Loucy (cell line): Measurements from ENCODE around the gene CDH15.

ENCODE experiments used
- H2AFZ ChIP-seq: fragments of 200-600 bp; sonication (generic); 2 replicates; pipeline ENCODE4 v1.6.0; 2016; ENCODE audit warnings: antibody characterized with exemption, mild to moderate bottlenecking, low read length, moderate library complexity
- H3F3A ChIP-seq: fragments of 200-600 bp; 2 replicates; pipeline ENCODE4 v1.6.0; 2016; ENCODE audit warnings: antibody characterized with exemption, low read depth, mild to moderate bottlenecking
- H3K27me3 ChIP-seq: fragments of 200-600 bp; sonication (generic); 2 replicates; pipeline ENCODE4 v1.6.1; 2014; ENCODE audit warnings: low read length, mild to moderate bottlenecking; ENCODE audit not compliant: insufficient read depth, poor library complexity, severe bottlenecking
- H3K36me3 ChIP-seq: fragments of 200-600 bp; sonication (generic); 2 replicates; pipeline ENCODE4 v1.6.1; 2016; ENCODE audit warnings: low read length; ENCODE audit not compliant: insufficient read depth
- H3K4me1 ChIP-seq: fragments of 200-600 bp; sonication (generic); 2 replicates; pipeline ENCODE4 v1.5.1; 2014; ENCODE audit warnings: low read length, mild to moderate bottlenecking; ENCODE audit not compliant: insufficient read depth, poor library complexity, severe bottlenecking
- H3K4me2 ChIP-seq: fragments of 200-600 bp; sonication (generic); 2 replicates; pipeline ENCODE4 v1.6.0; 2014; ENCODE audit warnings: antibody characterized with exemption, low read length, low read depth, mild to moderate bottlenecking; ENCODE audit not compliant: poor library complexity, severe bottlenecking
- H3K4me3 ChIP-seq: fragments of 200-600 bp; sonication (generic); 2 replicates; pipeline ENCODE4 v1.5.1; 2014; ENCODE audit warnings: low read length, mild to moderate bottlenecking, mixed read lengths; ENCODE audit not compliant: poor library complexity, severe bottlenecking
- H3K79me2 ChIP-seq: fragments of 200-600 bp; sonication (generic); 2 replicates; pipeline ENCODE4 v1.6.1; 2014; ENCODE audit warnings: low read length; ENCODE audit not compliant: insufficient read depth
- H3K9ac ChIP-seq: fragments of 200-600 bp; sonication (generic); 2 replicates; pipeline ENCODE4 v1.6.0; 2014; ENCODE audit warnings: mild to moderate bottlenecking, low read depth, low read length, moderate library complexity; ENCODE audit not compliant: poor library complexity, severe bottlenecking
- H3K9me2 ChIP-seq: fragments of 200-600 bp; sonication (generic); replicated peaks from 2 replicates; pipeline ENCODE4 v1.6.1; 2016; ENCODE audit warnings: low read depth, low read length, mixed read lengths
- H3K9me3 ChIP-seq: fragments of 200-600 bp; sonication (generic); 2 replicates; pipeline ENCODE4 v1.6.1; 2014; ENCODE audit warnings: mild to moderate bottlenecking, antibody characterized with exemption, low read length, low read depth; ENCODE audit not compliant: insufficient read depth
- H4K20me1 ChIP-seq: fragments of 200-600 bp; sonication (generic); 2 replicates; pipeline ENCODE4 v1.6.0; 2014; ENCODE audit warnings: antibody characterized with exemption, low read length, mild to moderate bottlenecking; ENCODE audit not compliant: insufficient read depth, poor library complexity, severe bottlenecking
- EZH2phosphoT487 ChIP-seq: fragments of 200-600 bp; IDR thresholded peaks from 2 replicates; pipeline ENCODE4 v1.6.1; 2018; ENCODE audit warnings: antibody characterized with exemption, mild to moderate bottlenecking, moderate library complexity, borderline replicate concordance
- TF ChIP-seq, protein P1 (sequence below): fragments of 200-600 bp; sonication (generic); conservative IDR thresholded peaks from 2 replicates; pipeline ENCODE4 v1.5.1; 2014; ENCODE audit warnings: mild to moderate bottlenecking, antibody characterized with exemption, low read length

The CDH15 gene

DNA sequence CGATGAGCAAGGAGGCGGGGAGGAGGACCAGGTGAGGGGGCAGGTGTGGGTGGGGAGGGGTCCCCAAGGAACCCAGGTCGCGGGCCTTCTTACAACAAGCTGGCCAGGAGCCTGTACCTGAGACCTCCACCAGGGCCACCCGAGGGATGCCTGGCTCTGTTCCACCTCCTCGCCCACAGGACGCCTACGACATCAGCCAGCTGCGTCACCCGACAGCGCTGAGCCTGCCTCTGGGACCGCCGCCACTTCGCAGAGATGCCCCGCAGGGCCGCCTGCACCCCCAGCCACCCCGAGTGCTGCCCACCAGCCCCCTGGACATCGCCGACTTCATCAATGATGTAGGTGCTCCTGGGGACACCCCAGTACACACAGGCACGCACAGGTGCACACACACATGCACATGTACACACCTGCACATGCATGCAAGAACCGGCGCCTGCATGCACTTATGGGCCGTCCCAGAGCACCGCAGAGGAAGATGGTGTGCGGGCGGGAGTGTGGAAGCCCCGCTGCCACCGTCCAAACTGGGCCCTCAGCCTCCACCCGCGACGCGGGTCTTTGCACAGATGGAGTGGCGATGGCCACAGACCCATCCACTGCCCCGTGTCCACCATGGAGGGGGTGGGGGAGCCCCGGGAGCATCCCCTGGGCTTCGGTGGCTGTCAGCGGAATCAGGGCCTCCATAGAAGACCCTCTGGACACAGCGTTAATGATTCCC, 22.2 kb downstream of the CDH15 start:
- no peak overlapping the region for H3K9ac ChIP-seq
- H3K4me2 ChIP-seq: no peak overlapping the region

GRCh38 chr16:89194340-89195311, 23.1 kb downstream of the CDH15 start:
- Histone ChIP-seq H3K9ac (no peak overlapping the region), H3K4me2 (no peak overlapping the region), H3F3A (no peaks in the 10 kb centered on the region), H3K9me3 (no peaks in the 10 kb centered on the region), H3K27me3 (no peaks in the 10 kb centered on the region), H3K4me3 (no peak overlapping the region), H3K79me2 (no peaks in the 10 kb centered on the region), H4K20me1 (no peaks in the 10 kb centered on the region), H2AFZ (no peak overlapping the region), H3K9me2 (no peaks in the 10 kb centered on the region), H3K4me1 (no peaks in the 10 kb centered on the region), H3K36me3 (no peaks in the 10 kb centered on the region)
- TF ChIP-seq, protein P1, sequence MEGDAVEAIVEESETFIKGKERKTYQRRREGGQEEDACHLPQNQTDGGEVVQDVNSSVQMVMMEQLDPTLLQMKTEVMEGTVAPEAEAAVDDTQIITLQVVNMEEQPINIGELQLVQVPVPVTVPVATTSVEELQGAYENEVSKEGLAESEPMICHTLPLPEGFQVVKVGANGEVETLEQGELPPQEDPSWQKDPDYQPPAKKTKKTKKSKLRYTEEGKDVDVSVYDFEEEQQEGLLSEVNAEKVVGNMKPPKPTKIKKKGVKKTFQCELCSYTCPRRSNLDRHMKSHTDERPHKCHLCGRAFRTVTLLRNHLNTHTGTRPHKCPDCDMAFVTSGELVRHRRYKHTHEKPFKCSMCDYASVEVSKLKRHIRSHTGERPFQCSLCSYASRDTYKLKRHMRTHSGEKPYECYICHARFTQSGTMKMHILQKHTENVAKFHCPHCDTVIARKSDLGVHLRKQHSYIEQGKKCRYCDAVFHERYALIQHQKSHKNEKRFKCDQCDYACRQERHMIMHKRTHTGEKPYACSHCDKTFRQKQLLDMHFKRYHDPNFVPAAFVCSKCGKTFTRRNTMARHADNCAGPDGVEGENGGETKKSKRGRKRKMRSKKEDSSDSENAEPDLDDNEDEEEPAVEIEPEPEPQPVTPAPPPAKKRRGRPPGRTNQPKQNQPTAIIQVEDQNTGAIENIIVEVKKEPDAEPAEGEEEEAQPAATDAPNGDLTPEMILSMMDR: no peak
- no peak for TF ChIP-seq EZH2phosphoT487

More for the DNA sequence above, 22.2 kb downstream of the CDH15 start:
- Histone ChIP-seq H3K9me3 (no peaks in the 10 kb centered on the region), H3K27me3 (no peaks in the 10 kb centered on the region), H4K20me1 (no peaks in the 10 kb centered on the region), H3K9me2 (no peaks in the 10 kb centered on the region), H3K36me3 (no peaks in the 10 kb centered on the region), H3K4me3 (no peak overlapping the region), H2AFZ (no peak overlapping the region), H3K4me1 (no peaks in the 10 kb centered on the region), H3F3A (no peaks in the 10 kb centered on the region), H3K79me2 (no peaks in the 10 kb centered on the region)
- no peak for TF ChIP-seq EZH2phosphoT487
- TF ChIP-seq, protein P1: no peak

DNA sequence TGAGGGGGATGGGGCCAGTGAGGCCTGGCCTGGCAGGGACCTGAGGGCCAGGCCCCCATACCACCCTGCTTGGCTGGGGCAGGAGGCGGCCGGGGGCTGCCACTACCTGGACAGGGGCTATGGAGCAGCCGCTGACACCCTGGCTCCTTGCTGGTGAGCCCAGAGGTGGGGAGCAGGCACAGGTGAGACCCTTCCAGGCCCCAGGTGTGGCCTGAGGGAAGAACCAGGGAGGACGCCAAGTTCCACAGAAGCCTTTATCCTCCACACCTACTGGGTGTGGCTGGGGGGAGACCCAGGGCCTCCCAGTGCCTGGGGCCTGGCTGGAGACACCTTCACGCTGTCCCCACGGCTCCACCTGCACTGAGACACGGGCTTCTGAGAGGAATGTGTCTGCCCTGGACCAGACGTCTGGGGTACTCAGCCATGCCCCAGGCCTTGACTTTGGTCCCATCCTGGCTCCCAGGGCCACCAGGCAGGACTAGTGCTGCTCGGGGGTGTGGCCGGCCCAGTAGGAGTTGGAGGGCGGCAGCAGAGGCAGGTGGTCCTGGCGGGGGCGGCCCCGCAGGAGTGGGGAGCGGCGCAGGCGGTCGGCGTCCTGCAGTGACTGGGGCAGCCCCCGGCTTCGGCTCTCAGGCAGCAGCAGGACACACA, 24.1 kb downstream of the CDH15 start:
- no peak for TF ChIP-seq EZH2phosphoT487
- TF ChIP-seq, protein P1: no peak
- no peaks in the 10 kb centered on the region for H3F3A ChIP-seq
- no peaks in the 10 kb centered on the region for H3K27me3 ChIP-seq
- no peaks in the 10 kb centered on the region for H3K36me3 ChIP-seq
- no peaks in the 10 kb centered on the region for H3K9me2 ChIP-seq
- H3K79me2 ChIP-seq: no peaks in the 10 kb centered on the region
- no peaks in the 10 kb centered on the region for H3K4me1 ChIP-seq
- H3K4me3 ChIP-seq: no peak overlapping the region
- H4K20me1 ChIP-seq: no peaks in the 10 kb centered on the region
- H3K4me2 ChIP-seq: no peak overlapping the region
- H3K9ac ChIP-seq: no peak overlapping the region
- no peak overlapping the region for H2AFZ ChIP-seq
- no peaks in the 10 kb centered on the region for H3K9me3 ChIP-seq
